Occipital lobe (tissue), 2 donors: Measurements from ENCODE around the gene PLXNA2. TPM values are rescaled to one million over a fixed set of nuclear protein-coding genes. Genes with fewer than 3 reads are reported as not detected.

Experiments
- DNase-seq: peaks from one replicate; lab custom pipeline; 2025; lab: John Stamatoyannopoulos, UW
- total RNA-seq: library from RNA; depleted of rRNA; stranded (reverse); fragments of >200 nt; gene quantifications from one replicate; pipeline ENCODE4 v1.2.3, GENCODE V29; 2014

The PLXNA2 gene
- total RNA-seq, 1 donor from 2014 or later, result 60.7 TPM

DNA sequence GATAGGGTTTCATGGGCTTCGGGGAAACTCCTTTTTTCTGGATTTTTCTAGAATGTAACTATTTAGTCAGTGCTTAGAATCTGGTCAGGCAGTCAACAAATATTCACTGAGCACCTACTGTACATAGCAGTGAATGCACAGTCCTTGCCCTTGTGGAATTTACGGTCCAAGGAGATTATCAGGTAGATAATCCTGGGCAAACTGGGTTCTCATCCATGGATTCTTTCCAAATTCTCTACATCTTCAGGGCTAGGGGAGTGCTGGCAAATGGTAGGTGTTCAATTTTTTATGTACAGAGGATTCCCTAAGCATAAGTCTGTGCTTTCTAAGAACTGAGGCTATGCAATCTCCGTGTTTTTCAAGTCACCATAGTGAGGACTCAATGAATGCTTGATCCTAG lies 192.5 kb downstream of the PLXNA2 start:
- no peak for DNase-seq

DNA sequence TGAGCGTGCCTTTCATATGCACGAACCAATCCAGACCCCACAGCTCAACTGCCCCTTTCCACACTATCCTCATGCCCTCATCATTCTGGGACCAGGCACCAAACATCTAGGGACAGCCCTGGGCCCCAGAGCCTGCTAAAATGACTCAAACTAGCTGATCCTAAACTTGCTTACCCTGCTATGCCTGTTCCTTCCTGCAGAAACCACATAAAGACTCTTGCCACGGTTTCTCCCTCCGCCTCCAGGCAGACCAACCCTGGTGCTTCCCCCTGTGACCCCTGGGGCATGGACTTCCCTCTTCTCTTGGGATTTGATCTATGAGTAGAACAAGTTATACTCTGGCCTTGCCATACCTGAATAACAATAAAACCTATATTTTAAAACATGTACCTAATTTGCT lies 195.3 kb downstream of the PLXNA2 start:
- no peak for DNase-seq

DNA sequence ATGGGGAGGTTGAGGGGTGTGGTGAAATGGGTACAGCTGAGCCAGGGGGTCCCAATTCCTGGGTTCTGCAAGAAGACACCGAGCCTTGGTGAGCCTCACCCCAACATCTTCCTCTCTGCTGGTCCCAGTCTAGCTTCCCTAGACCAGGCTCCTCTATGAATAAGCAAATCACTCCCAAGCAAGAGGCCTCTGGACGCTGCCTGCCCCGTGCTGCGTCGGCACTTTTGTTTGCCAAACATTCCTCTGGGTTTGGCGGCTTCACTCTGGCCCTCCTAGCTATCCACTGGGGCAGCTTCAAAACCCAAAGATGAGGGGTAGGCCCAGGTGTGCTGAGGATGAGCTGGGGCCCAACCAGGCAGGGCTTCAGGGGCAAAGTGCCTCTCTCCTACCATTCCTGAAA lies 196.2 kb downstream of the PLXNA2 start:
- DNase-seq, result no peak

DNA sequence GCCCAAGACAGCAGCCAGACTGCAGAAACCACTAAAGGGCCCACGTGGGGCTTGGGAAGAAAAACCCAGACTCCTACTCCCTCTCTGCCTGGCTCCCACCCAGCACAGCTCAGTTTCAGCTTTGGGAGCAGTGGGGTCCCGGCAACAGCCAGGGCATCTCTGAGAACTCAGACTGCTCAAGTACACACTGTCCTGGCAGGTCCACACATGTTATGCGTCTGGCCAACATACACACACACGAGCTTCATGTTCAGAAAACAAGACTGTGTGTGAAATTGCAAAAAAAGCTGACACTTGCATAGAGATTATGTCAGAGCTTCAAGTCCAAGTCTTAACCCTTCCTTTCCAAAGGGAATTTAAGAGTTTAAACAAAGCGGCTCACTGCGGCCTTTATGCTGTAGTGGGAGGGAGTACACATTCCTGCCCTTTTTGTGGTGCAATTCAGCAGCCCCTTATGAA lies 196.7 kb downstream of the PLXNA2 start:
- DNase-seq, result no peak

DNA sequence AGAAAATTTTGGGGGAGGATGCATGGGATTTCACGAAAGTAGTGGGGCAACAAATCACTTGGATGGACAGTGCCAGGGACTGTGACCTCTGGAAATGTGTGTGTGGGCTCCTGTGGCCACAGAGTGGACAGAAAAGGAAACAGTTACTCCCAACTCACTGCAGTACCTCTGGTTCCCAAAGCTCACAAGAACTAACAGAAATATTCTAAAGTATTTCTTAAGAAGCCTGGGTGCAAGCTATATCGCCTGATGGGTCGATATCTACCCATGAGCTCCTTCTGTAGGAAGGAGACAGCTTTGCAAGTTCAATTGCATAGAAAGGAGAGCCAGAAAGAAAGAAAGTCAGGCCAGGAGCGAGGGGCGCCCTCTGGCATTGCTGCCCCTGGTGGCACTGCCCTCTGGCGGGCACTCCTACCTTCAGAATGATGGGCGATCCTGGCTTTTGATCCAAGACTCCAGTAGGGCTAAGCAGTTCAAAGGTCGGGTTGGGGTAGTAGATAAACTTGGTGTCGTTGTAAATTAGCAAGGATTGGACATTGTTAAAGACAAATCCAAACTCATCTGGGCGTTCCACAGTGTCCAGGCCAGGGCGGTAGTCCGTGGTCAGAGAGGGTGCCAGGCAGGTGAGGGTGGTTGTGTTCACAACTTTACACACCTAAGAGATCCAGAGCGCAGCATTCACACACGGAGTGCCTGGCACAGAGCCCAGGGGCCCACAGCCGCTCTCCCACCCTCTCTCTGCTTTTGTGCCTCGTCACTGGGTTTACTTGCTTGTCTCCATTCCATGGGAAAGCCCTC lies 198.5 kb downstream of the PLXNA2 start:
- no peak for DNase-seq

DNA sequence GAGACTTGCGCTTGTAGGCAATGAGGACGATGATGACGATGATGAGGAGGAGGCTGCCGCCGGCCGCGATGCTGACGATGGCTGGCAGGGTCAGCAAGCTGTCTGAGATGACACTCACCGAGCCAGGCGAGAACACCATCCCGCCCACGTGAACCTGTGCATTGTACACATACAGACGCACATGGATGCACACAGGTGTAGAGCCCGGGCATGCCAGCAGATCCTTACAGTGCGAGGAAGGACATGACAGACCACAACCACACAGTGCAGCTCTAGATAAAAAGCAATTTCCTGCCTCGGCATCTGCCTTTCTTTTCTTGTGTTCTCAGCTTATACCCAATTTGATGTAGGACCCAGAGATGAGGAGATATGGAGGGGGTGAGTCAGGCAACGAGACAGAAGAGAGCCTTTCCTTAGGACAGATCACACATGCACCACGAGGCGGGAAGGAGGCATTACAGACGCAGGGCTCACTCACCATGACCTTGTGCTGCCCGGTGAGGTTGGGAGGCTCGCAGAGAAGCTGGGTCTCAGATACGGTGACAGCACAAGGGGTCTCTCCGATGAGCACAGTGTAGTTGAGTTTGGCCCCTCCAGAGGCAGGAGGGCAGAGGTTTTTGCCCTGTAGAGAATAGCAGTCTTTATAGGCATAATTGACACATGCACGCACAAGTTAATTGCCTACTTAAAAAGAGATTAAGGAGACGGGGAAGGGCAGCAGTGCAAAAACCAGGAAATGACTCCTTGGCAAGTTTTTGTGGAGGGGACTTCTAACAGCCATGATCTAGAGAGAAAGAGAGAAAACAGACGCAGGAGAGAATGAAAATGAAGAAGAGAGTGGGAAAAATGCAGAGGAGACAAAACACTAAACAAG lies 199.4 kb downstream of the PLXNA2 start:
- no peak for DNase-seq

DNA sequence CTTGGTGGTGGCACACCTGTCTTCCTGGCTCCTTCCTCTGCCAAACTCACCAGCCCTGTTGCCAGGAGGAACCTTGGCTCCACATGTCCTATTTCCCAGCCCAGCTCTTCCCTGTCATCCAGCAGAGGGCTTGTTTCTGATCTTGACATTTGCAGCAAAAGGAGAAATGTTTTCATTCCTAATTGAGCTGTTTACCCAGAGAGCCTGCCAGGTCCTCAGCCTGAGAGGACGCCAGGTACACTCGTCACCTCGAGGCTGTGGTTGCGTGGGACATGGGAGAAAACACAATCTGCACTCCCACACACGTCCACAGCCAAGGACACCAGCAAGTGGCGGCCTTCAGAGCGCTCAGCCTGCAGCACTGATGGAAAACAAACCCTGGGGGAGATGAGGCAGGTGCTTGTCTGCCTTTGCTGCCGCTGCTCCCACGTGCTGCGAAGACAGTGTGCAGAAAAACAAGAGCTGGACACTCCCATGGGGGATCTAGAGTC lies 200.4 kb downstream of the PLXNA2 start:
- DNase-seq, result peak; percentile 50

DNA sequence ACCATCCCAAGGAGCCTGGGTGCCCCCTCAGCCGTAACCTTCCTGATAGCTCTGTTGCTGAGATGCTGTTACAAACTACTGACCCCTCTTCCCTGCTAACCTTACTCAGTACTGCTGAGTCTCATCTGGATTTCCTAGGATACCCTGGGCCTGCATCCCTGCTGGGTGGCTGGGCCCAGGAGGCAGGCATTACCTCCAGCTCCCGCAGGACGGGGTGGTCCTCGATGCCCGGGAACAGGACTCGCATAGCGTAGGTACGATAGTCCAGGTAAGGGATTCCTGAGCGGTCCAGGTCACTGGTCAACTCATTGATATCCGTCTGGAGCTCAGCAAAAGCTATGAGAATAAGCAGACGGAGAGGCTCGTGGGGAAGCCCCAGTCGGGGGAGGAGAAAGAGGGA lies 201.3 kb downstream of the PLXNA2 start:
- DNase-seq, result no peak

DNA sequence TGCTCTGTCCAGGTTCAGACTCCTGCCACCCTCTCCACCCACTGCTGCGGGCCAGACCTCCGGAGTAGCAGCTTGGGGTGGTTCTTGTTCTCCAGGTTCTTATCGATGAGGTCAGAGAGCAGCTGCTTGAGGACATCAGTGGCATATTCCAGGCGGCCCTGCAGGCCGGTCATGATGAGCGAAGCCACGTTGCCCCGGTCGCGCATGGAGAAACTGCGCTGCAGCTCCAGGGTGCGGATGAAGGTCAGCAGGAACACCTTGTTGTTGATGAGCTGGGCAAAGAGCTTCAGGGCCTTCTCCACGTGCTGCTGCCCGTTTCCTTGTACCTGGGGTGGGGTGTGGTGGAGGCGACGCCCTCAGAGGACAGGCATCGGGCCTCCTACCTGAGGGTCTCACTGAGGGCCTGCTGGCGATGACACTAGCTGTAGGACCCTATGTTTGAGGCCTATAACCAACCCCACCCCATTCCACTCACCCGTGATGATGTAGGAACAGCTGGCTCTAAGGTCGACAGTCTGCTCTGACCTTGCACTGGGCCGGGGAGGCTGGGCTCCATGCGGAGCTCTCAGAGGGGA lies 202.1 kb downstream of the PLXNA2 start:
- no peak for DNase-seq

DNA sequence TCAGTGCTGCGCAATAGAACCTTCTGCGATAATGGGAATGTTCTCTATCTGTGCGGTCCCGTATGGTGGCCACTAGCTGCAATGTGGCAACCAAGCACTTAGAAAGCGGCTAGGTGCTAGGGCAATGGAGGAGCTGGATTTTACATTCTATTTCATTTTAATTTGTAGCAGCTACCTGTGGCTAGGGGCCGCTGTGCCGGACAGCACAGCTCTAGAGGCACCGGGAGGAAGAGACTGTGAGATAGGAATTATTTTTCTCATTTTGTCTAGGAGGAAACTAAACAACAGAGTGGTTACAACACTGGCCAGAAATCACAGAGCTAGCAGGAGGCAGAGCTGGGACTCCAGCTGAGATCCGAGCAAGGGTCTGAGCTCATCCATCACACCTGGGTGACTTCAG lies 202.7 kb downstream of the PLXNA2 start:
- no peak for DNase-seq

DNA sequence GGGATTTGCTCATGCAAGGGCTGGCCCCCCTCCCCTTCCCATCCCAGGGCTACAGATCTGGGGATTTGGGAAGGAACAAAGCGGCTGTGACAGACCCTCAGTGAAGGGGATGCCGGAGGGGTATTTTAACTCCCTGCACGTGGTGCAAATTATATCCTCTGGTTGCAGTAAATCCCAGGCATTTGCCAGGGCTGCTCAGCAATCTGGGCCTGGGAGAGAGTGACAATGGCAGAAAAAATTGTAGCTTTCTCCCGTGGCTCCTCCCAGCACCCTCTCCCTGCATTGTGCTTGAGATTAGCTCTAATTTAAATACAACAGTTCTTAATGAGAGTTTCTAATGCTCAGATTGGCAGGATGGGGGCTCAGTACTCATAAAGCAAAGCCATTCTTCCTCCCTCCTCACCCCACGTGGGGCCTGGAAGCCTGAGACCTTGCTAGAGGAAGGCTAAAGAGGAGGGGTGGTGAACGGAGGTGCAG lies 203.3 kb downstream of the PLXNA2 start:
- DNase-seq, result no peak

DNA sequence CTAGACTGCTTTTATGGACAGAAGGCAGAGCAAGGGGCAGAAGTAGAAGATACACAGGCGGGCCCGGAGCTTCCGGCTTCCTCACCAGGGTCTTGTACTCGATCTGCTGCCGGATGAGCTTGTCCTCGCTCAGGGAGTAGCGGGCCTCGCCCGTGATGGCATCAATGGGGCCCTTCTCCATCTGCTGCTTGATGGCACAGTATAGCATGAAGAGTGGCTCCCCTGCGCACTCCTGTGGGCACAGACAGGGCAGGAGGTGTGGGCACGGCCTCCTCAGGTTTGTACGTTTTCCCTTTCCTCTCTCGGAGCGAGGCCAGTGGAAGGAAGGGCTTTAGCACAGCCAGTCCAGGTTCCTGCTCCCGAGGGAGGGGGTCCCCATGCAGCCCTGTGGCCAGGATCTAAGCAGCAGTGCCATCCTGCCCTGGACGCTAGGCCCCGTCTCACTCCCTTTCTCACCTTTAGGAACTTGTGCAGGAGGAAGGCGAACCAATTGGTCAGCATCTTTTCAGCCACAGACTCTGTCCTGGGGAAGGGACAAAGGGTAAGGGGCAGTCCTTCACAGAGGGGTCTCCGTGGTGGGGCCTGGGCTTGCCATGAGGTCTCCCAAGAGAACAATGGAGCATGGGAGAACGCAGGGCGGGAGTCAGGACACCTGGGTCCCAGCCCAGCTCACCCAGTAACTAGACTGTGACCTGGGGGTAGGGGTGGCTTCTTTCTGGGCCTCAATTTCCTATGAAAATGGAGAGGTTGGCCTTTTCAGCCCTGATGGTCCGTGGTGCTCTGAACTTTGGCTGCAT lies 204.4 kb downstream of the PLXNA2 start:
- no peak for DNase-seq

DNA sequence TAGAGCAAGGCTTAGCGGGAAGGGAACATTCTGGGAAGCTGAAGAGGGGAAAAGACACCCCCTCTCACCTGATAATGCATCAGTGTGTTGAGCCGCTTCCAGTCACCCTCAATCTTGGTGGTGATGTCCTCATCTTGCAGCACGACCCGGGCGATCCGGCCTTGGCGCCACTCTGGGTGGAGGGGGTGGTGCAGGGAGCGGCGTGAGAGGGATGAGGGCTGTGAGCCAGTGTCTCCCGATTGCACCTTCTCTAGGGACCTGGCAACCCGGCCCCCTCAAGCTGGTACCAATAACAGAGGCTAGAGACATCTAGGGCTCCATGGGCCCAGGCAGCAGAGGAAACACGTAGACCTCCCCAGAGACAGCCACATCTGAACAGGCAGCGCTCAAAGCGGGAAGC lies 205.9 kb downstream of the PLXNA2 start:
- no peak for DNase-seq

DNA sequence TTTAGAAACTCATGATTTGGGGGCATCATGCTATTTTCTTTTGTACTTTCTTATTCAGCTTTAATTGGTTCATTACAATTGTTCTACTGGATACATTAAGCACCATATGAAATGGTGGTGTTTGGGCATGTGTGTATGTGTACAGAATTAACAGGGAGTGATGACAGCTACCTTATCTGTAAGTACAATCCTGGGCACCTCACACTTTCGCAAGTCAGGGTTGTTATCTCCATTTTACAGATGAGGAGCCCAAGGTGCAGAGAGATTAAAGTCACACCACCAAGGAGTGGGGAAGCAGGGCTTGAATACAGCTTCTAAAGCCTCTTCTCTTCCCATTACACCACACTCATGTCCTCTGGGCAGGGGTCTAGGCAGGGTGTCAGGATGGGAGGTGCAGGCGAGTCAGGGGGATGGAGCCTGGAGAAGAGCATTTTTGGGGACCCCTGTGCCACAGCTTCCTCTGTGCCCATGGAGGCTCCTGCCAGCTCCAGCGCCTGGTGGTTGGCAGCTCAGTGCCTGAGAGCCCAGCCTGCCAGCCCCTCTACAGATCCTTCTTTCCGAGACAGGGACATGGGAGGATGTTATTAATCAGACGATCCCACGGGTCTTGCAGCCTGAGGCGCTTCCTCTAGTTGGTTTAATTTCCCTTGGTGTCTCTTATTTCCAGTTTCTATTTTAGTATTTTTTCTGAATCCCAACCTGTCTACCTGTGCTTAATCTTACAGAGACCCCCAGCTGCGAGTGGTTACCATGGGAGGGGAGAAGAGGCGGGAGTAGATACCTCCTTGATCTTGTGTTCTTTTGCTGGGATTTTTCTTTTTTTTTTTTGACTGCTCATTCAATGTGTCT lies 207.0 kb downstream of the PLXNA2 start:
- no peak for DNase-seq

DNA sequence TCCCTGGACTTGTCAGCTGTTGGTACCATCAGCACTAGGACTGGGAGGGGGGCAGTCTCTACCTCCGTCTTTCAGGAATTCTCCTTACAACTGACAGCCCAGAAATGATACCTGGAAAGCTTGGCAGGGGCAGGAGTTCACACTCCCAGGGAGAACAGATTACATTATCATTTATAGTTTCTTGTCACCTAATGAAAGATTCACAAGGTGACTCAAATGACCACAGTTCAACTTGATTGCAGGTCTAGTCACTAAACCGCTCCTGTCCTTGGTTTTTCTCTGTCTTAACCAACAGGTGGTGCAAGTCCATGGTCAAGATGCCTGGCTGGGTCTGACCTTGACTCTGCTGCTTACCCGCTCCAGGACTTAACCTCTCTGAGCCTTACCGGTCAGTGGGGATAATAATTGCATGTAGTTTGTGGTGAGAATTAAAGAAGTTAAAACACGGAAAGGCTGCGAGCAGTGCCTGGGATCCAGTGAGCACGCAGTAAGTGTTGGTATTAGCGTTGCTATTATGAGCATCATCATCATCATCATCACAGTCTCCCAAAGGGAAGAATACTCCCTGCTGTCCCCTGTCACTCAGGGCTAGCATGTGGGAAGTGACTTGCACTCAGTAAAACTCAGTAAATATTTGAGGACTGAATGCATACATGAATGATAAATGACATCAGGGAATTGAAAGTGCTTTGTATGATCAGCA lies 207.9 kb downstream of the PLXNA2 start:
- DNase-seq, result no peak

DNA sequence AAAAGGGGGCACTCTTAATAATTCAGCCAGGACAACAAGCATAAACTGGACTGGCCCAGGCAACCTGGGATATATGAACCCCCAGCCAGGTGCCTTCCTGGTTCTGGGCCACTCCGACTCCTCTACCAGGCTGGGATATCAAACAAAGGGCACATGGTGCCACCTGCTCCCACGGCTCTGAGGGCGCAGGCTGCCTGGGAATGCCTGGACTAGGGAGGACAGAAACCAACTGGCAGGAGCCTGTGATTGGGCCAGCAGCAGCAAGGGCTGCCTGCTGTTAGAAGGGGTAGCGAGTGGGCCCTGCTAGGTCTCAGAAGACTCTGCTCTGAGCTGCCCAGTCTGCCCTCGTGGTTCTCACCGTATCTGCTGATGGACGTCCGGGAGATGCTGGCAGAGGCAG lies 210.0 kb downstream of the PLXNA2 start:
- no peak for DNase-seq

DNA sequence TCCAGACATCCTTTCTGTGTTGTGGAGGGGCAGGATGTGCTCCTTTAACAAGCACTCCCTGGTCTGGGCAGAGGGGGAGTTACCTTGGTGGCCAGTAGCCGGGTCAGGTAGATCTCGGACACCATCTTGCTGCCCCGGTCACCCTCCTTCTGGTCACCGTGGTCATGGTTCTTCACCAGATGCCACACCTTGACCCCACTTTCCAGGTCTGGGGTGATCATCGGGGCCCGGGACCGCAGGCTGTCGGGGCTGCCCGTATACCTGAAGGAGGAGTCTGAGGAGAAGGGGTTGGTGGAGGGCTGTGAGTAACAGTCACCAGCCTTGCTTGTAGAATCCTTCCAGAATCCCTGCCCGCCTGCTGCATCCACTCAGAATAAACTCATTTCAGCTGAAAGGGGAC lies 210.9 kb downstream of the PLXNA2 start:
- DNase-seq, result no peak

DNA sequence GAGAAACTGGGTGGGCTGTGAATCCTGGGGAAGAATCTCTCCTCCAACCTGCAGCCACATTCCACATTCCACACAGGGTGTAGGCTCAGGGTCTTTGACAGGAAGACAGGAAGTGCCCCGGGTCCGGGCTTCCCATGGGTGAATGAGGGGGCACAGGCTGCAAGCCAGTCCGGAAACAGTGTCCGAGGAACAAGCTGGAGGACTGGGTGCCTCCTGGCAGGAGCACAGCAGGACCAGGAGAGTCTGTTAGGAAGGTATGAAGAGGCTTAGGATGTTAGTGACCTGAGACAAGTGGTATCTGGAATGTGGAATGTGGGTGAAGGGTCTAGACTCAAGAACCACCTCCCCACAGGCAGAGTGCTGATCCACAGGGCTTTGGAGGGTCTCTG lies 212.3 kb downstream of the PLXNA2 start:
- no peak for DNase-seq

DNA sequence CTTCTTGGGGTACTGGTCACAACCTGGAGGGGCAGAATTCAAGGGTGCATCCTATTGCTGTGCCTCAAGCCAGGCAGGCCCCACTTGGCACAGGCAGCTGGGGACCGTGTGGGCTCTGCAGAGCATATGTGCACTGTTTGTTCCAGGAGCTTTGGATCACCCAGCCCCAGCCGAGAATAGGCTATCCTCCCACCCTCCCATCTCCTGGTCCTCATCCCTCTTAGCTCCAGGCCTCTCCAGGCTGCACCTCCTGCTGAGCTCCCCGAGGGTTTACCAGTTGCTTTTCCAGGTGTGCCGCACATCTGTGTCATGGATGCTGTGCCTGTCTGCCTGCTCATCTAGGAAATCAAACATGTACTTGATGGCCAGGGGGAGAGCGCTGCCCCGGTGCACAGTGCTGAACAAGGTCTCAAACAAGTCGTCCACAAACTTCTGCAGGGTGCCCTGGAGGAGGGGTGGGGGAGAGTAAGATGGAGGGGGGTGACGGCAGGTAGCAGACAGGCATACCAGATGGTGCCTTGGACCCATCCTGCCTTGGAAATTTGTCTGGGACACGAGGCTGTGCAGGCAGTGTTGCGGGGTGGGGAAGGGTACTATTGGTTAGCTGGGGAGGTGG lies 212.8 kb downstream of the PLXNA2 start:
- no peak for DNase-seq
